ENCODE data around the gene FSIP1. TPM values are rescaled to one million over a fixed set of nuclear protein-coding genes. Genes with fewer than 3 reads are reported as not detected.
"Not testable (repeated sequence)": the region's sequence is repeated elsewhere in the genome, so short reads cannot be mapped to it uniquely, and the experiment has no call there.

FSIP1 gene
- total and polyA plus RNA-seq, 4 donors, result 3.6 to 7.3 (median 5.1) TPM

DNA sequence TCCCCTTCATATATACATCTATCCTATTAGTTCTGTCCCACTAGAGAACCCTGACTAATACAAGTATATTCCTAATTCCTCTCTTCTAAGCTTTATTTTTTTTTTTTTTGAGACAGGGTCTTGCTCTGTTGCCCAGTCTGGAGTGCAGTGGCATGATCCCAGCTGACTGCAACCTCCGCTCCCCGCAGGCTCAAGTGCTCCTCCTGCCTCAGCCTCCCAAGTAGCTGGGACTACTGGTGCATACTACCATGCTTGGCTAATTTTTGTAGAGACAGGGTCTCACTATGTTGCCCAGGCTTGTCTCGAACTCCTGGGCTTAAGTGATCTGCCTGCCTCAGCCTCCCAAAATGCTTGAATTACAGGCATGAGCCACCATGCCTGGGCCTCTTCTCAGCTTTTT is 30.0 kb upstream of the FSIP1 start:
- not testable (repeated sequence) for H3K4me3 ChIP-seq (ENCODE audit: low read depth, low read length); DNase-seq (ENCODE audit: low read depth in 4 of 6, low spot score in 6 of 6); H3K27ac ChIP-seq (ENCODE audit: low read depth, low read length); H3K36me3 ChIP-seq (ENCODE audit: control insufficient read depth, insufficient read depth, low read length); H3K9me3 ChIP-seq (ENCODE audit: control insufficient read depth, insufficient read depth, low read length); H3K4me1 ChIP-seq (ENCODE audit: control insufficient read depth, insufficient read depth, low read length); H3K27me3 ChIP-seq (ENCODE audit: control insufficient read depth, insufficient read depth, low read length)
- 100% methylated on average over 3 of the region's 3 CpGs for WGBS (ENCODE audit: insufficient coverage)

DNA sequence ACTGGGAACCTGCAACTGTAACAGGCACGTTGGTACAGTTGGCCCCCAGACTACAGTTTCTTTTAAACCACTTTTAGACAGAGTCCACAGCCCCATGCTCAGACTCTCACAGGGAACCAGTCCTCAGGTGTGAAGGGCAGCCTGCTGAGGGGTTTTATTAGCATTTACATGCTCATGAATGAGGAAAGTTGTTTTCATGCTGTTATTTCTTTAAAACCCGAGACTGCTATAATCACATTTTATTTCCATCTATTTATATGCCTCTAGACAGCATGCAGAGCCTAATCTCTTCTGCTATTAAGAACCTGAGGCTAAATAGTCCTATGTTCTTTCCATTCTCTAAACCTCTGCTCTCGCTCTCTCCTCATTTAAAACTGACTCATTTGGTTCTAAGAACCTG is 26.3 kb upstream of the FSIP1 start:
- WGBS (ENCODE audit: insufficient coverage), result 0% methylated on average over 1 of the region's 3 CpGs
- Histone ChIP-seq H3K4me1 (ENCODE audit: control insufficient read depth, insufficient read depth, low read length) (no peaks in the 10 kb centered on the region), H3K9me3 (ENCODE audit: control insufficient read depth, insufficient read depth, low read length) (no peaks in the 10 kb centered on the region), H3K27me3 (ENCODE audit: control insufficient read depth, insufficient read depth, low read length) (no peaks in the 10 kb centered on the region), H3K4me3 (ENCODE audit: low read depth, low read length) (no peak overlapping the region), H3K27ac (ENCODE audit: low read depth, low read length) (no peak overlapping the region), H3K36me3 (ENCODE audit: control insufficient read depth, insufficient read depth, low read length) (no peaks in the 10 kb centered on the region)
- DNase-seq (ENCODE audit: low read depth in 4 of 6, low spot score in 6 of 6), result peak in 1 of 6 donors; percentile 82

DNA sequence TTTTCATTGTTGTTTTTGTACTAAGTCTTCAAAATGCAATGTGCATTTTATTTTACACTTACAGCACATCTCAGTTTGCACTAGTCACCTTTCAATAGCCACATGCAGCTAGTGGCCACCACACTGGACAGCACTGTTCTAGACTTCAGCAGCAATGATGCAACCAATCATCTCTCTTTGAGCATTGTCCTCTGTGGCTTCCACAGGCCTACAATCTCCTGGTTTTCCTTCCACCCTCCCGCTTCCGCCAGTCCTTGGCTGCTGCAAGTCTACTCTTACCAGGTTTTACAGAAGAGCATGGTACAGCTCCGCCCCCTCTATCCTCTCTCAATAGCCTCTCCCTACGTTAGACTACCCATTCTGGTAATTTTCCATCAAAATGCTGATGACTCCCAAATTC is 25.1 kb upstream of the FSIP1 start:
- Histone ChIP-seq H3K4me3 (ENCODE audit: low read depth, low read length) (no peak overlapping the region), H3K9me3 (ENCODE audit: control insufficient read depth, insufficient read depth, low read length) (no peaks in the 10 kb centered on the region), H3K27ac (ENCODE audit: low read depth, low read length) (no peak overlapping the region), H3K36me3 (ENCODE audit: control insufficient read depth, insufficient read depth, low read length) (no peaks in the 10 kb centered on the region), H3K27me3 (ENCODE audit: control insufficient read depth, insufficient read depth, low read length) (no peaks in the 10 kb centered on the region), H3K4me1 (ENCODE audit: control insufficient read depth, insufficient read depth, low read length) (no peaks in the 10 kb centered on the region)
- DNase-seq (ENCODE audit: low read depth in 4 of 6, low spot score in 6 of 6), result no peak
- WGBS (ENCODE audit: insufficient coverage), result 84% methylated on average over 4 of the region's 4 CpGs

DNA sequence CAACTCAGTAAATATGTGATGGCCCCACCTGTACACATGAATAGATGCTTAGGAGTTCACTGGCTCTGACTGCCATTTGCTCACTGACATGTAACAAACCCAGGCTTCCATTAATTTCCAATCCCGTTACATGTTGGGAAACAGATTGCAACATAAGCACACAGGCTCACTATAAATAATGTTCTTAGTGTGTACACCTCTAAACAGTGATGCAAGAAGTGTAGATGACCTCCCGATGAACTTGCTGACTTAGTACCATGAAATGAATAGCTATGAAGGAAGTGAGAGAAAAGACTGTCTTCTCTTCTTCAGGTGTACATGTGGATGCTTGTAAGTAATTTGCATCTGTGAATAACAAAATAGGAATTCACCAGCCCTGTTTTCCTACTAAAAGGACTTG is 21.4 kb upstream of the FSIP1 start:
- WGBS (ENCODE audit: insufficient coverage), result 83% methylated on average over 1 of the region's 2 CpGs
- H3K36me3 ChIP-seq (ENCODE audit: control insufficient read depth, insufficient read depth, low read length), result peaks cover 5% of the 10 kb centered on the region
- H3K27ac ChIP-seq (ENCODE audit: low read depth, low read length), result no peak overlapping the region
- H3K4me1 ChIP-seq (ENCODE audit: control insufficient read depth, insufficient read depth, low read length), result no peaks in the 10 kb centered on the region
- DNase-seq (ENCODE audit: low read depth in 4 of 6, low spot score in 6 of 6), result no peak
- H3K4me3 ChIP-seq (ENCODE audit: low read depth, low read length), result no peak overlapping the region
- no peaks in the 10 kb centered on the region for H3K9me3 ChIP-seq (ENCODE audit: control insufficient read depth, insufficient read depth, low read length)
- H3K27me3 ChIP-seq (ENCODE audit: control insufficient read depth, insufficient read depth, low read length), result no peaks in the 10 kb centered on the region

DNA sequence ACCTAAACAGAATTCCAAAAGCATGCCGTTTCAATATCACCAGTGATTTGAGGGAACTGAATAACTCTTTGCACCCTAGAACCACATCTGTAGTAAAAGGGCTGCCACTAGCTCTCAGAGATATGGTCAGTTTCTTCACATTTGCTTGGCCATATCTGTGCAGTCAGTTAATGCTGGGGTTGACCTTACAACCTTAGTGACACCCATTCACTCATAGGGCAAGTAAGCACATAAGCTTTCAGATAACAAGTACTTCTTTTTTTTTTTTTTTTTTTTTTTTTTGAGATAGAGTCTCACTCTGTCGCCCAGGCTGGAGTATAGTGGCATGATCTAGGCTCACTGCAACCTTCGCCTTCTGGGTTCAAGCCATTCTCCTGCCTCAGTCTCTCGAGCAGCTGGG is 20.4 kb upstream of the FSIP1 start:
- no peak overlapping the region for H3K4me3 ChIP-seq (ENCODE audit: low read depth, low read length)
- peaks cover 5% of the 10 kb centered on the region for H3K36me3 ChIP-seq (ENCODE audit: control insufficient read depth, insufficient read depth, low read length)
- H3K9me3 ChIP-seq (ENCODE audit: control insufficient read depth, insufficient read depth, low read length), result no peaks in the 10 kb centered on the region
- no peak overlapping the region for H3K27ac ChIP-seq (ENCODE audit: low read depth, low read length)
- no peak for DNase-seq (ENCODE audit: low read depth in 4 of 6, low spot score in 6 of 6)
- H3K27me3 ChIP-seq (ENCODE audit: control insufficient read depth, insufficient read depth, low read length), result no peaks in the 10 kb centered on the region
- no peaks in the 10 kb centered on the region for H3K4me1 ChIP-seq (ENCODE audit: control insufficient read depth, insufficient read depth, low read length)
- 91% methylated on average over 3 of the region's 4 CpGs for WGBS (ENCODE audit: insufficient coverage)

DNA sequence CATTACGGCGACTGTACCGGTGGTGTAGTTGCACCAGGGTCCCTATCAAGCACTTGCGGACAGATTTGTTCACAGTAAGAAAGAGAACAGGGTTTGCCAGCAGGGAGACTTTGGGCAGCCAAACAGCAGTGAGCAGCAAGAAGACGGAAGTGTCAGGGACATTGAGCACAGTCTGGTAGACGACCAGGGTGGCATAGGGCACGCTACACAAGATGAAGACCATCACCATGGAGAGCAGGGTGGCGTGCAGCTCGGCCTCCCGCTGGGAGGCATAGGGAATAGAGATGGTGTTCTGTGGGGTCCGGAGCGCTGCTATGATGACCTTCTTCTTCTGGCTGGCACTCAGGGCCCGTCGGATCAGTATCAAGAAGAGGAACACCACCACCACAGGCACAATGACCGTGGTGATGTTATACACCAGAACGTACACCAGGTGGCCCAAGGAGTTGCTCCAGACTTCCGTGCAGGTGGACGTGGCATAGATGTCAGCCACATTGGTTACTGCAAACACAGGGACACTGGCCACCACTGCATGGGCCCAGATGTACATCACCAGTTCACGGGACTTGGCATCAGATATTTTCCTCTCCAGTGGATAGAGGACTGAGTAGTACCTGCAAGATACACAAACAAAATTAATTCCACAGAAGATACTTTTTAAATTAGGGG is 19.1 kb upstream of the FSIP1 start:
- 89% methylated on average over 18 of the region's 19 CpGs for WGBS (ENCODE audit: insufficient coverage)
- Histone ChIP-seq H3K4me3 (ENCODE audit: low read depth, low read length) (no peak overlapping the region), H3K27me3 (ENCODE audit: control insufficient read depth, insufficient read depth, low read length) (no peaks in the 10 kb centered on the region), H3K9me3 (ENCODE audit: control insufficient read depth, insufficient read depth, low read length) (no peaks in the 10 kb centered on the region), H3K36me3 (ENCODE audit: control insufficient read depth, insufficient read depth, low read length) (peaks cover 5% of the 10 kb centered on the region), H3K27ac (ENCODE audit: low read depth, low read length) (no peak overlapping the region), H3K4me1 (ENCODE audit: control insufficient read depth, insufficient read depth, low read length) (no peaks in the 10 kb centered on the region)
- DNase-seq (ENCODE audit: low read depth in 4 of 6, low spot score in 6 of 6), result peak in 1 of 6 donors; percentile 47

DNA sequence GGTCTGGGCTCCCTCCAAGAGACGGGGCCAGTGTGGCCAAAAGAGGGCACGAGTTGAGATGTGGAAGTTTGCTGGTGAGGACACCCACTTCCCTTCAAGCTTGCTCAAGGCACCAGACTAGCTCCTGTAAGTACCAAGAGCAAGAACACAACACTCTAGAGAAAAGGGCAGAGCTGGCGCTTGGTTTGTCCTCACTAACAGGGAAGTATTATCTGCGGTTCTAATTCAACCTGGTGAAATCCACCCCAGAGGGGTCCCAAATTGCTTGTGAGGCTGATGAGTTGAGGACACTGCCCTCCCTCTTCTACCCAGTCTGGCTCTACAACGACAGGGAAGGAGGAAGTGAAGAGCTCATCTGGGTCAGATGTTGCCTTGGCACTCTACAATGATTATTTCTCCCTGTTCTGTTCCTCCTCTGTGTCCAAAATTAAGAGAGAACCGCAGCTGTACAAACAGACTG is 16.9 kb upstream of the FSIP1 start:
- H3K4me1 ChIP-seq (ENCODE audit: control insufficient read depth, insufficient read depth, low read length), result no peaks in the 10 kb centered on the region
- WGBS (ENCODE audit: insufficient coverage), result 95% methylated on average over 3 of the region's 6 CpGs
- no peaks in the 10 kb centered on the region for H3K27me3 ChIP-seq (ENCODE audit: control insufficient read depth, insufficient read depth, low read length)
- H3K9me3 ChIP-seq (ENCODE audit: control insufficient read depth, insufficient read depth, low read length), result no peaks in the 10 kb centered on the region
- peaks cover 5% of the 10 kb centered on the region for H3K36me3 ChIP-seq (ENCODE audit: control insufficient read depth, insufficient read depth, low read length)
- no peak overlapping the region for H3K4me3 ChIP-seq (ENCODE audit: low read depth, low read length)
- H3K27ac ChIP-seq (ENCODE audit: low read depth, low read length), result no peak overlapping the region
- no peak for DNase-seq (ENCODE audit: low read depth in 4 of 6, low spot score in 6 of 6)

DNA sequence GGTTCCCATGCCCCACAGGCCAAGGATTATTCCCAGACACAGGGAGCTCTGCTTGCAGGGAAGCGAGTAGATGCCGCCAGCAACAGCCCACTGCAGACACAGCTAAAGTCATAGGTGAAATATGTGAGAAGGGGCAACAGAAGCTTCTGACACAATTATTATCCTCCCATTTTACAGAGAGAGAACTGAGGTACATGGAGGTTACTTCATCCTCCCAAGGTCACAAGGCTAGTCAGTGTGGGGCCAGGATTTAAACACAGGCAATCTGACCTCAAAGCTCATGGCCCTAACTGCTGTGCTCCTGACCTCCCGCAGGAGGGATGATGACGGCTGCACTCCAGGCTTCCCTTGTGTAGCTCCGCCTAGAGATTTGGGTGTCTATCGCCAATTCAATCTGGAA is 15.7 kb upstream of the FSIP1 start:
- Histone ChIP-seq H3K27ac (ENCODE audit: low read depth, low read length) (no peak overlapping the region), H3K27me3 (ENCODE audit: control insufficient read depth, insufficient read depth, low read length) (no peaks in the 10 kb centered on the region), H3K4me1 (ENCODE audit: control insufficient read depth, insufficient read depth, low read length) (no peaks in the 10 kb centered on the region), H3K4me3 (ENCODE audit: low read depth, low read length) (no peak overlapping the region), H3K9me3 (ENCODE audit: control insufficient read depth, insufficient read depth, low read length) (no peaks in the 10 kb centered on the region), H3K36me3 (ENCODE audit: control insufficient read depth, insufficient read depth, low read length) (peaks cover 5% of the 10 kb centered on the region)
- WGBS (ENCODE audit: insufficient coverage), result 78% methylated on average over 3 of the region's 6 CpGs
- no peak for DNase-seq (ENCODE audit: low read depth in 4 of 6, low spot score in 6 of 6)

DNA sequence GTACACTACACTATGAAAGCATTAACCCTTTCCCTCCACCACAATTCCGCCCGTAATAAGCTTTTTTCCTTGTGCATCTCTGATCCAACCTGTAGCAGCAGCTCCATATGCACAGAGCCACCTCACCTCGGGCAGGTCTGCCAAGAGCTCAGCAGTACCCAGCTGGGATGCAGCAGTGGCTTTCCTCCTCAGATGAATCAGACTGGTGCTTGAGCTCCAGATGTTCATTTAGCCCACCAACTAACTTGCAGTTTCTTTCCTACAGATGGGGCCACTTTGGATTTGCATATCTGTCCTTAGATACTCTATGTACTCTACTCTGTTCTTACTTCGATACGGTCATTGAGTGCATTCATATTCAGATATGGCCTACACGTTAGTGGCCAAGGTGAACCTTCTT is 14.8 kb upstream of the FSIP1 start:
- peak in 1 of 6 donors; percentile 51 for DNase-seq (ENCODE audit: low read depth in 4 of 6, low spot score in 6 of 6)
- WGBS (ENCODE audit: insufficient coverage), result 83% methylated on average over 5 of the region's 6 CpGs
- no peaks in the 10 kb centered on the region for H3K4me1 ChIP-seq (ENCODE audit: control insufficient read depth, insufficient read depth, low read length)
- no peaks in the 10 kb centered on the region for H3K27me3 ChIP-seq (ENCODE audit: control insufficient read depth, insufficient read depth, low read length)
- H3K4me3 ChIP-seq (ENCODE audit: low read depth, low read length), result no peak overlapping the region
- no peaks in the 10 kb centered on the region for H3K9me3 ChIP-seq (ENCODE audit: control insufficient read depth, insufficient read depth, low read length)
- no peak overlapping the region for H3K27ac ChIP-seq (ENCODE audit: low read depth, low read length)
- H3K36me3 ChIP-seq (ENCODE audit: control insufficient read depth, insufficient read depth, low read length), result peaks cover 5% of the 10 kb centered on the region

DNA sequence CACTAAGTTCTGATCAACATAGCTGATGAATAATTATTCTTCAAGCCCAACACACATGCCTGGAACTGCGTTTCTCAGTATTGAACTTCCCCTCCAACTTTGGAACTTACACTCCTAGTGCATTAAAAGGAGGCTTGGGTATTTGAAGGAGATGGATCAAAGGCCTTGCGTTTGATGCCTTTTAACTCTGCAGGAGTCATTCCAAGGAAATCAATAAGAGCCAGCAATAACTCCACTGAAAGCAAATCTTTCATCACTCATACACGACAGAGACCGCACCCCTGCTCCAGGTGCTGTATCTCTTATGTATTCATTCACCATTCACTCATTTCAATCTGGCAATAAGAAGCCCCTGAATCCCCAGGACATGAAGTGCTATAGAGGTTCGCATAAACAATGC is 14.0 kb upstream of the FSIP1 start:
- no peak for DNase-seq (ENCODE audit: low read depth in 4 of 6, low spot score in 6 of 6)
- peaks cover 5% of the 10 kb centered on the region for H3K36me3 ChIP-seq (ENCODE audit: control insufficient read depth, insufficient read depth, low read length)
- no peaks in the 10 kb centered on the region for H3K9me3 ChIP-seq (ENCODE audit: control insufficient read depth, insufficient read depth, low read length)
- no peak overlapping the region for H3K4me3 ChIP-seq (ENCODE audit: low read depth, low read length)
- no peaks in the 10 kb centered on the region for H3K27me3 ChIP-seq (ENCODE audit: control insufficient read depth, insufficient read depth, low read length)
- 71% methylated on average over 2 of the region's 5 CpGs for WGBS (ENCODE audit: insufficient coverage)
- H3K4me1 ChIP-seq (ENCODE audit: control insufficient read depth, insufficient read depth, low read length), result no peaks in the 10 kb centered on the region
- no peak overlapping the region for H3K27ac ChIP-seq (ENCODE audit: low read depth, low read length)

All from spinal cord (tissue), 10 donors.